IPS-15b (cell line): ENCODE results near the gene RGPD6.
"Not testable (repeated sequence)": the region's sequence is repeated elsewhere in the genome, so short reads cannot be mapped to it uniquely, and the experiment has no call there.

Experiments used
- H3K27me3 ChIP-seq: one replicate; pipeline ENCODE4 v1.6.1; 2013; ENCODE audit warnings: low read length; ENCODE audit not compliant: control insufficient read depth, insufficient read depth
- H3K36me3 ChIP-seq: one replicate; pipeline ENCODE4 v1.6.1; 2013; ENCODE audit warnings: low read length; ENCODE audit not compliant: control insufficient read depth, insufficient read depth
- H3K4me1 ChIP-seq: one replicate; pipeline ENCODE4 v1.6.1; 2013; ENCODE audit warnings: mild to moderate bottlenecking, low read length; ENCODE audit not compliant: control insufficient read depth, insufficient read depth
- H3K4me3 ChIP-seq: one replicate; pipeline ENCODE4 v1.5.1; 2013; ENCODE audit warnings: low read depth, low read length
- H3K9ac ChIP-seq: one replicate; pipeline ENCODE4 v1.6.1; 2013; ENCODE audit warnings: low read depth, mild to moderate bottlenecking, low read length
- H3K9me3 ChIP-seq: one replicate; pipeline ENCODE4 v1.6.1; 2013; ENCODE audit warnings: mild to moderate bottlenecking, low read length; ENCODE audit not compliant: control insufficient read depth, insufficient read depth

Gene RGPD6

DNA sequence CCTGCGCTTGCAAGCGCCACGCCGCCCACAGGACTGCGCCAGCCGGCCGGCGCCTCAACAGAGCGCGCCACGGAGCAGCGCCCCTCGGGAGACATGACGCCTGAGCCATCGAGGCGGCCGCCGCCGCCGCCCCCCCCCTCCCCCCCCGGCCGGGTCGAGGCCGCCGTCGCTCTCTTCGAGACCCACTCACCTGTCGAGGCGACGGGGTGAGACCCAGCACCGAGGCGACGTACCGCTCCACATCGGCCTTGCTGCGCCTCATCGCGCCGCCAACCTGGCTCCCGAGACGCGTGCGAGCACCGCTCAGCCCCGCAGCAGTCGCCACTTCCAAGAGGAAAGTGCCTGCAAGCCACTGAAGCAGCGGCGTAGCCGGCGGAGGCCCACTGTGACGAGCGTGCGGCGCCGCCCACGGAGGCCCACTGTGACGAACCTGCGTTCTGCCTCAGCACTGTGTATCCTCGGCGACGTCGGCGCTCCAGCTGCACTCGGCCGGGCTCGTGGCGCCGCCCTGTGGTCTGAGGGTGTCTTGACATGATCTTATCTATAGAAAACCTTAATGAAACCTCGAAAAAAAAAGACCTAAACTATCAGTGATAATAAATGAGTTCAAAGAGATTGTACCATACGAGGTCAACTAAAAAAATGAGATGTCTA lies at the start of gene RGPD6:
TSS of gene RGPD6 (minus strand) at position 460 of the 654 bp plus-strand sequence. CDS start at position 262, 198 bp downstream.
- H3K36me3 ChIP-seq, H3K9me3 ChIP-seq, H3K4me3 ChIP-seq, H3K27me3 ChIP-seq, H3K9ac ChIP-seq, H3K4me1 ChIP-seq: not testable (repeated sequence)

DNA sequence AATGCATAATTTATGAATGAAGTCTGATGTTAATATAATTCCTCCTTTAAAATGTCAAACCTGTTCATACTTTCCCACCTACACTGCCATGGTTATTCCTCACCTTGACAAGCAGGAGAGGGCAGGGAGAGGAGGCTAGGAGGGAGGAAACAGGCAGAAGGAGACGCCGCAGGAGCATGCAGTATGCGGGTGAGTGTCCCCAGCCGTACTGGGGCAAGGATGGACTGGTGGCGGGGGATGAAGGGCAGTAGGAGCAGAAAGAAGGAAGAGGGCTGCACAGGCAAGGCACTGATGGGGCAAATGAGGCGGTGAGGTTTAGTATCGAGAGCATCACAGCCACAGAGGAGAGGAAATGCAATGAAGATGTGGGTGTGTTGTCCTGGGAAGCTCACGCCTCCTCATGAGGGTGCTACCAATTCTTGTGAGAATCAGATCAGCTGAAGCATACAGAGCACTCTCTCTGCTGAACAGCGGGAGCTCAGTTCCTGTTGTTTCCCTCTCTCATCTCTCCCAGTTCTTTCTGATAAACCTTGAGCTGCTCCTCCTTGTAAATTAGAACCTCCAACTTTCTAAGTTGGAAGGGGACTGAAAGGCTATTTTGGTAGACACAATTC lies 42.4 kb upstream of the RGPD6 start:
- not testable (repeated sequence) for H3K36me3 ChIP-seq, H3K27me3 ChIP-seq, H3K4me3 ChIP-seq, H3K9me3 ChIP-seq, H3K9ac ChIP-seq, H3K4me1 ChIP-seq

DNA sequence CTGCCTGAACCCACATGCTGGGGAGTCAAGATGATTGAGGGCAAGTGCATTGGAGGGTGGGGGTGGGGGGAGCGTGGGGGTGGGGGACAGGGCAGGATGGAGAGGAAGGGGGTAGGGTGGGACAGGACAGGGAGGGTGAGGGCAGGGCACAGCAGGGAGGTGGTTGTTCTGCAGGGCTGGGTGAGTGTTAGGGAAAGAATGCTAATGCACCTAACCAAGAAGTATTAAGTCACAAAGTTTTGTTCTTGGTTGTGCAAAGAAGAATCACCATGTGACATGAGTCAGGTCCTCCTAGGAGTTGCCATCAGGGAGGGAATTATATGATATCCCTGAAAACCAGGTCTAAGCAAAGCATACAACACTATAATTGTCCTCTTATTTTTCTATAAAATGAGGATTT lies 36.9 kb upstream of the RGPD6 start:
- H3K4me3 ChIP-seq, H3K4me1 ChIP-seq, H3K27me3 ChIP-seq, H3K9ac ChIP-seq, H3K36me3 ChIP-seq, H3K9me3 ChIP-seq: not testable (repeated sequence)

DNA sequence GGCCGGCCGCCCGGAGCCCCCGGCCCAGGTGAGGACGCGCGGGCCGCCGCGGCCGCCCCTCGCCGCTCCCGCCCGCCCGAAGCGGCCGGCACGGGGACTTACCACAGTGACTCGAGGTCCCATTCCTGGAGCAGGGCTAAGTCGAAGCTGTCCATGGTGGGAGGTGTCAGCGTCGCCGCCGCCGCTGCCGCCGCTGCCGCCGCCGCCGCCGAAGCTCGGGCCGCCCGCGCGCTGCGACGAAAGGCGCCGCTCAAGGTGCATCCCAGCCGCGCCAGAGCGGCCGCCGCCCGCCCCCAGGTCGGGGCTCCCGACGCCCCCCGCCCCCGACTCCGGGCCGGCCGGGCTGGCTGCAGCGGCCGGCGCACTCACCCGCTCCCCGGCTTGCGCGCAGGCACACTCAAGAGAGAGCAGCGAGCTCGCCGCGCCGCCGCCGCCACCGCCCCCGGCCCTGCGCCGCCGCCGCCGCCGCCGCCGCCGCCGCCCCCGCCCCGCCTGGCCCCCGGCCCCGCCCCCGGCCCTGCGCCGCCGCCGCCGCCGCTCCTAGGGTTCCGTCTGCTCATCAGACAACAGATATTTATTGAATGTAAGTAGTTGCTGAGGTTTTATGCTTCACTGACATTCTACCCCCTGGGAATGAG lies 33.7 kb upstream of the RGPD6 start:
- not testable (repeated sequence) for H3K27me3 ChIP-seq, H3K36me3 ChIP-seq, H3K4me1 ChIP-seq, H3K4me3 ChIP-seq, H3K9ac ChIP-seq, H3K9me3 ChIP-seq

DNA sequence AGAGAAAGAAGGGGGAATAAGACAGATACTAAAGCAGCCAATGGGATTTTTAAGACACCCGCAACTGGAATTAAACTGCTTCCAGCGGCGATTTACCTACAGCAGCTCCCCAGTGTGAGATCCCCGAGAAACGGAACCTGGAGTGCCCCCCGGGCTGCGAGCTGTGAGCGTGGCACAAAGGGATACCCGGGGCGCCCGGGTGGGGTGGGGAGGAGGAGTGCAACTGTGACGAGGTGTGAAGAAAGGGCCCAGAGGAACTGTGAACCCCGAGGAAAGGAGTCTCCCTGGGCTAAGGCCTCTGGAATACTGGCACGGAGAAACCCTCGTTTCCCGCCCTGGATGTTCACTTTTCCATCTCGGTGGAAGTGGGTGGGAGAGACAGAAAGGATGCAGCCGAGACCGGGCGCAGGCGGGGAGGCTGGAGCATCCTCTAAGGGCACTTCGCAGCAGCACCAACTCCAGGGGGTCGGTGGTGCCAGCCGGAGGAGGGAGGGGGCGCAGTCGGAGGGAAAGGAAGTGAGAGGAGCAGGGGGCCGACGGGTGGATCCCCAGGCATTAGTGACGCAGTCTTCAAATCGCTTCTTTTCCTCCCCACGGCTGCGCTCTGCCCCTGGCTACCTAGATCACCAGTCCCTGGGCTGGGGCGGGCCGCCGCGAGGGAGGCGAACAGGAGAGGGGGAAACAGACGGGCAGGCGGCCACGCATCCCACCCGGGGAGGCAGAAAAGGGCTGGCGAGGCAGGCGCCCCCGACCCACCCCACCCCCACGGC lies 33.0 kb upstream of the RGPD6 start:
- not testable (repeated sequence) for H3K9me3 ChIP-seq, H3K27me3 ChIP-seq, H3K9ac ChIP-seq, H3K36me3 ChIP-seq, H3K4me1 ChIP-seq, H3K4me3 ChIP-seq

DNA sequence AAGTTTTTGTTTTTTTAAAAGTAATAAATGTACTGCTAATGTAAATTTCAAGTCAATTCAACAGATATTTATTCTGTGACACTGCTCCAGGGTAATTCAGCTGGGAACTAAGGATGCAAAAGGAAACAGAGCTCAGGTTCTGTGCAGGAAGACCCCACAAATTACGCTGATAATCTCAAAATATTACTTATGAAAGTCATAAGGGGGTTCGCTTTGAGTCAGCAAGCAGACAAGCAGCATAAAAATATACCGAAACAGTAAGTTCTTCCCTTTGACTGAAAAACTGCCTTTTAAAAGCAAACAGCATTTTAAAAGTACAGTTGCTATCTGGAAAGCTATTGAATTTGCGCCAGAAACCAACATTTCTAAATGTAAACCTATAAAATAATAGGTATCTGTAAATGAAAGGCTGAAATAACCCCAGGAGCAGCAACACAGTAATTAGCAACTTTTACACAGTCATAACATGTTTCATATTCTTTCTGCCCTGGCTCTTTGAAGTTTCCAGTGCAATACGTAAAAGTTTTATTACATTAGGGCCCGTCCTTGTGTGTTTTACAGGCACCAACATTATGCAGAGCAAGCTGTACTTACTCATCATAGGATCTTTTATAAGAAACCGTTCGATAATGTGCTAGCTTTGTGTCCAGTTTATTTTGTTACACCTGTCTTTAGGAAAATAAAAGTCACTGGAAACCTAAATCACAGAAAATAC lies 31.9 kb upstream of the RGPD6 start:
- H3K4me1 ChIP-seq, H3K27me3 ChIP-seq, H3K4me3 ChIP-seq, H3K9ac ChIP-seq, H3K9me3 ChIP-seq, H3K36me3 ChIP-seq: not testable (repeated sequence)

DNA sequence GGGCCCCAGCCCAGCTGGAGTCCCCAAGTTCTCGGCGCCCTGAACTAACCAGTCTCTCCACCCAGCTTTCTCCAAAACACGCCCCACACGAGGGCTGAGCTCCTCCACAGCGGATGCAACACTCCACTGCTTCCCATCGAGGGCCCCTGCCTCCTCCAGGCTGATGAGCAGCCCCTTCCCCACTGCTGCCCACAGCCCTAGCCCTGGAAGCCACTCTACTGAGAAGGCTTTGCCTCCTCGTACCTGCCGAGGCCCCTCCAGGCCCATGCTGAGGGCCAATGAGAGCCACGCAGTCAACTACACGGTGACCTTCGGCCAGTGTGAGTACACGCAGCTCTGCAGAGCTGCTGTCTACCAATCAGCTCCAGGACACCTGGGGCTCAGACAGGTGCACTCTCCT lies 28.0 kb upstream of the RGPD6 start:
- H3K9ac ChIP-seq, H3K27me3 ChIP-seq, H3K4me3 ChIP-seq: not testable (repeated sequence)

DNA sequence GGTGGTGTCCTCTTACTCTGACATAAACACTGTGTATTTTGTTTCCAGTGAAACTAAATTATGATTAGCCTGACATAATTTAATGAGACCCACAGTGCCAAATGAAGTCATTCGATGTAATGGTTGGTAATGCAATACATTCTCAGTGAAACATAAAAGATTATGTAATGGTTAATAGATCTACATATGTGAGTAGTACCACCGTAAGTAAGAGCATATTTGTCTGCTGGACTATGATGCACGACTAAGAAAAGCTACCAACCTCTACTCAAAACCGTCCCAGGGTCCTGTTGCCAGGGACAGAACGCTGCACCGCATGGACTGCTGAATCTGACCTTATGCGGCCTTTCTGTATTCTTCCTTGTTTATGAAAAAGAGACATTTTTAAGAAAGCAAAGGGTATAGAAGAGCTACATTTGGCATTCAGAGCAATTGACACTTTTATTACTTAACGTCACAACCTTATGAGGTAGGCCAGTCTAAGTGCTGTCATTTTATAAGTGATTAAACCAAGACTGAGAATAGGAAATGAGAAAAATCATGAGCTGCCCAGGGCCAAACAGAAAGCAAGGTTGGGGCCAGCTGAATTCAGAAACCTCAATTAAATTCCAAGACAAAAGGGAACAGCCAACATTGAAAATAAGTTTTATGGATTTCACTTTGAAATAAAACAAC lies 27.0 kb upstream of the RGPD6 start:
- H3K9ac ChIP-seq, H3K4me1 ChIP-seq, H3K4me3 ChIP-seq, H3K36me3 ChIP-seq, H3K27me3 ChIP-seq, H3K9me3 ChIP-seq: not testable (repeated sequence)

More for the DNA sequence above, 28.0 kb upstream of the RGPD6 start:
- not testable (repeated sequence) for H3K9me3 ChIP-seq, H3K4me1 ChIP-seq, H3K36me3 ChIP-seq

DNA sequence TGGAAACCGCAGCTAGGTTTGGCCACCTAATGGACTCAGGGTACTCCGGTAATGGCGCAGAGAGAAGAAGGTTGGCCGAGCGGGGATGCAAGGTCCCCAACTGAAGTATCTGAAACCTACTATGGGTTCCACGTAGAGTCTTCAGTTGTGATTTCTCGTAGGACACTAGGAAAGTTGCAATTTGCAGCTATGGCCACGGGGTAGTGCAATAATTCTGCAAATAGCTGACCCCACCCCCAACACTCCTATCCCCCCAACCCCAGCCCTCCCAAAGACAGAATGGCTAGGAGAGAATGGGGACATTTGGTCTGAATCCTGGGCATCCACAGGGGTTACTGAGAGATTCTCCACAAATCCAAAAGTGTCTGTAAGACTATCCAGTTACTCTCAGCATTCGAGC lies 25.1 kb upstream of the RGPD6 start:
- H3K9me3 ChIP-seq, H3K9ac ChIP-seq, H3K36me3 ChIP-seq, H3K4me1 ChIP-seq, H3K4me3 ChIP-seq, H3K27me3 ChIP-seq: not testable (repeated sequence)

DNA sequence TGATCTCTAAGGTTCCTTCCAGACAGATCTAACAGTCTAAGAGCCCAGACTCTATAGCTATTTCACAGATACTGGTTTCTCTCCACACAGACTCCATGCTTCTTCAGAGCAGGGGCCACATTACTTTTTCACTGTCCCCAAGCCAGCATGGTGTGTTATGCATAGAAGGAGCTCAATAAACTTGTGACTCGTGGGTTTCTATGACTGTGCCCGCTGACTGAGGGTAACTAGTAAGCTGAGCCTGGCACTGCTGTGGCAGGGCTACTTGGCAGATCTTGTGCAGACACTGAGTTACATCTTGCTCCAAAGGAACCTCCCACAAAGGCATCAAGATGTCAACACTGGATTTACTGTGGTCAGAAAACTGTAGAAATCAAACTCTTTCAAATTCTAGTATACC lies 15.0 kb upstream of the RGPD6 start:
- H3K27me3 ChIP-seq, H3K4me3 ChIP-seq, H3K36me3 ChIP-seq, H3K9me3 ChIP-seq, H3K4me1 ChIP-seq, H3K9ac ChIP-seq: not testable (repeated sequence)

DNA sequence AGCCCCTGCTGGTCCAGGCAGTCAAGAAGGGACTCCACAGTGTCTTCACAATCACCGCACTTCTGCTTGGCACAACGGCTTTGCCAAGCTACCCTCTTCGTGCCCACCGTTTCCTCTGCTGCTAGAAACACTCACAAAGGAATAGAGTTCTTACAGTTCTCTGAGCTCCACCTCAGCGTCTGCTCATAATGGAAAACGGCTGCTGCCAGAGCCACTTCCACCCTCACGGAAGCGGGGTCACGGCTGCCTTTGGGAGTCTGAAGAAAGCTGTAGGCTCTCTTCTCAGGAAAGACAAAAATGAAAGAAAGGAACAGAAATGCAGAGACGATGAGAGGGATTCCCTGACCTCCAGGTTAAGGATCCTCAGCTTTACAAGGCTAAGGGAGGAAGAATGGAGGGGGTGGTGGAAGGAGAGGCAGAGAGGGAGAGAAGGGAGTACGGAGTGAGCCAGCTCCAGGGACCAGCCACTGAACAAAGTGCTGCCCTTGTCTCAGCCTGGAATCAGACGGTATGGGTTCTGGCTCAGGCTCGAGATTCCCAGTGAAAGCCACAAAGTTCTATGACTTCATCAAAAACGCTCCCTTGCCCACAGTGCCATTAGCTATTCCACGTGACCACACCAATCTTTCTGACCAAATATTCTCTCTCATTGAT lies 12.8 kb upstream of the RGPD6 start:
- not testable (repeated sequence) for H3K27me3 ChIP-seq, H3K9me3 ChIP-seq, H3K9ac ChIP-seq

More for the DNA sequence above, 12.8 kb upstream of the RGPD6 start:
- not testable (repeated sequence) for H3K36me3 ChIP-seq, H3K4me3 ChIP-seq, H3K4me1 ChIP-seq
